ENCODE measurements around the gene EMILIN2. TPM values are rescaled to one million over a fixed set of nuclear protein-coding genes. Genes with fewer than 3 reads are reported as not detected.

EMILIN2 gene
- total and polyA plus RNA-seq, 2 donors (not counting 1 experiment from before 2014, with no cell fraction given): 2.5 to 48.2 TPM

- peaks cover 0 to 4% (median 0%) of the 10 kb centered on the region in 3 donors for H3K9me3 ChIP-seq (ENCODE audit: control extremely low read depth in 1 of 3, control insufficient read depth in 2 of 3, insufficient read depth in 1 of 3, low read length in 2 of 3)
- no peak overlapping the region for H3K4me3 Mint-ChIP-seq
- no peak for DNase-seq
- H3K4me1 ChIP-seq (ENCODE audit: control insufficient read depth in 2 of 2, insufficient read depth in 2 of 2, low read length in 2 of 2): peaks cover 3 to 11% of the 10 kb centered on the region in 2 donors
- no peak for ATAC-seq (ENCODE audit: low read depth)
- POLR2A ChIA-PET: no interaction called here
- H3K79me2 ChIP-seq (ENCODE audit: control insufficient read depth, insufficient read depth, low read length): no peaks in the 10 kb centered on the region
- TF ChIP-seq EZH2 (IDR thresholded peaks at IDR 0.05; ENCODE audit: borderline replicate concordance, insufficient read depth, low read depth, low read length, poor library complexity, severe bottlenecking) (no peak), CTCF (IDR thresholded peaks at IDR 0.05) (no peak)
- H3K4me1 Mint-ChIP-seq: peaks cover 9% of the 10 kb centered on the region
- 98% methylated on average over 7 of the region's 7 CpGs for whole genome bisulfite sequencing (ENCODE audit: insufficient coverage)
- H3K4me2 ChIP-seq (replicated peaks; ENCODE audit: low read depth, low read length, poor library complexity, severe bottlenecking): no peak overlapping the region
- no peaks in the 10 kb centered on the region for H3K36me3 ChIP-seq (replicated peaks in 1 of 2; ENCODE audit: control extremely low read depth in 1 of 2, control insufficient read depth in 1 of 2, extremely low read depth in 1 of 2, insufficient read depth in 2 of 2, low read length in 1 of 2)
- no peaks in the 10 kb centered on the region for H4K20me1 ChIP-seq (ENCODE audit: control insufficient read depth, insufficient read depth, low read length, poor library complexity, severe bottlenecking)
- H3K27ac ChIP-seq (ENCODE audit: low read length in 2 of 2): no peak overlapping the region
- H3K9ac ChIP-seq (ENCODE audit: low read length): no peak overlapping the region
- H3K9me3 Mint-ChIP-seq (ENCODE audit: insufficient read depth): no peaks in the 10 kb centered on the region
- H2AFZ ChIP-seq (ENCODE audit: insufficient read depth, low read depth, low read length, poor library complexity, severe bottlenecking): no peak overlapping the region
- CTCF ChIA-PET: no interaction called here
- H3K27ac Mint-ChIP-seq: no peak overlapping the region
- H3K27me3 ChIP-seq (replicated peaks in 1 of 4; ENCODE audit: control extremely low read depth in 1 of 4, control insufficient read depth in 3 of 4, insufficient read depth in 4 of 4, low read length in 3 of 4): peaks cover 0 to 5% (median 2%) of the 10 kb centered on the region in 4 experiments
- no peaks in the 10 kb centered on the region for H3K27me3 Mint-ChIP-seq
- H3K4me3 ChIP-seq (ENCODE audit: control extremely low read depth in 1 of 5, extremely low read depth in 1 of 5, insufficient read depth in 1 of 5, low read depth in 2 of 5, low read length in 4 of 5): no peak overlapping the region
- intact Hi-C loops (cut with micrococcal nuclease): loop anchor here (10.0 kb wide), 1 partner anchor 98 kb away; no protein-coding TSS in a partner anchor
Measured at GRCh38 chr18:2902327-2902726, 55.5 kb downstream of the EMILIN2 start.

- no peak overlapping the region for H3K27ac Mint-ChIP-seq
- no peak overlapping the region for H3K4me3 Mint-ChIP-seq
- ChIA-PET POLR2A (no interaction called here), CTCF (interaction anchor here (1.0 kb wide), 1 partner anchor 161 kb away, joined by 3 read pairs; no protein-coding TSS in a partner anchor)
- Histone ChIP-seq H3K27me3 (replicated peaks in 1 of 4; ENCODE audit: control extremely low read depth in 1 of 4, control insufficient read depth in 3 of 4, insufficient read depth in 4 of 4, low read length in 3 of 4) (peaks cover 0 to 5% (median 2%) of the 10 kb centered on the region in 4 experiments), H3K36me3 (replicated peaks in 1 of 2; ENCODE audit: control extremely low read depth in 1 of 2, control insufficient read depth in 1 of 2, extremely low read depth in 1 of 2, insufficient read depth in 2 of 2, low read length in 1 of 2) (no peaks in the 10 kb centered on the region), H3K27ac (ENCODE audit: low read length in 2 of 2) (no peak overlapping the region), H4K20me1 (ENCODE audit: control insufficient read depth, insufficient read depth, low read length, poor library complexity, severe bottlenecking) (no peaks in the 10 kb centered on the region), H3K79me2 (ENCODE audit: control insufficient read depth, insufficient read depth, low read length) (no peaks in the 10 kb centered on the region), H3K4me2 (replicated peaks; ENCODE audit: low read depth, low read length, poor library complexity, severe bottlenecking) (no peak overlapping the region), H3K9me3 (ENCODE audit: control extremely low read depth in 1 of 3, control insufficient read depth in 2 of 3, insufficient read depth in 1 of 3, low read length in 2 of 3) (peaks cover 0 to 4% (median 0%) of the 10 kb centered on the region in 3 donors), H3K4me1 (ENCODE audit: control insufficient read depth in 2 of 2, insufficient read depth in 2 of 2, low read length in 2 of 2) (peaks cover 4 to 17% of the 10 kb centered on the region in 2 donors), H3K4me3 (ENCODE audit: control extremely low read depth in 1 of 5, extremely low read depth in 1 of 5, insufficient read depth in 1 of 5, low read depth in 2 of 5, low read length in 4 of 5) (no peak overlapping the region), H3K9ac (ENCODE audit: low read length) (no peak overlapping the region), H2AFZ (ENCODE audit: insufficient read depth, low read depth, low read length, poor library complexity, severe bottlenecking) (no peak overlapping the region)
- intact Hi-C loops (cut with micrococcal nuclease): loop anchor here (10.0 kb wide), 1 partner anchor 98 kb away; no protein-coding TSS in a partner anchor
- no peak for ATAC-seq (ENCODE audit: low read depth)
- 27% methylated on average over 3 of the region's 5 CpGs for WGBS (ENCODE audit: insufficient coverage)
- TF ChIP-seq CTCF (IDR thresholded peaks at IDR 0.05) (no peak), EZH2 (IDR thresholded peaks at IDR 0.05; ENCODE audit: borderline replicate concordance, insufficient read depth, low read depth, low read length, poor library complexity, severe bottlenecking) (no peak)
- no peaks in the 10 kb centered on the region for H3K27me3 Mint-ChIP-seq
- DNase-seq: no peak
- H3K4me1 Mint-ChIP-seq: peaks cover 14% of the 10 kb centered on the region
- no peaks in the 10 kb centered on the region for H3K9me3 Mint-ChIP-seq (ENCODE audit: insufficient read depth)
Measured at GRCh38 chr18:2903006-2903405, 56.2 kb downstream of the EMILIN2 start.
